Measurements from ENCODE around the gene BAHCC1. TPM values are rescaled to one million over a fixed set of nuclear protein-coding genes. Genes with fewer than 3 reads are reported as not detected.

The BAHCC1 gene
- total RNA-seq, 1 donor, result 6.5 TPM

- H3K4me3 ChIP-seq (ENCODE audit: low read depth, low read length), result no peak overlapping the region
- DNase-seq (ENCODE audit: low read depth), result peak; percentile 70
- TF ChIP-seq, protein P1, sequence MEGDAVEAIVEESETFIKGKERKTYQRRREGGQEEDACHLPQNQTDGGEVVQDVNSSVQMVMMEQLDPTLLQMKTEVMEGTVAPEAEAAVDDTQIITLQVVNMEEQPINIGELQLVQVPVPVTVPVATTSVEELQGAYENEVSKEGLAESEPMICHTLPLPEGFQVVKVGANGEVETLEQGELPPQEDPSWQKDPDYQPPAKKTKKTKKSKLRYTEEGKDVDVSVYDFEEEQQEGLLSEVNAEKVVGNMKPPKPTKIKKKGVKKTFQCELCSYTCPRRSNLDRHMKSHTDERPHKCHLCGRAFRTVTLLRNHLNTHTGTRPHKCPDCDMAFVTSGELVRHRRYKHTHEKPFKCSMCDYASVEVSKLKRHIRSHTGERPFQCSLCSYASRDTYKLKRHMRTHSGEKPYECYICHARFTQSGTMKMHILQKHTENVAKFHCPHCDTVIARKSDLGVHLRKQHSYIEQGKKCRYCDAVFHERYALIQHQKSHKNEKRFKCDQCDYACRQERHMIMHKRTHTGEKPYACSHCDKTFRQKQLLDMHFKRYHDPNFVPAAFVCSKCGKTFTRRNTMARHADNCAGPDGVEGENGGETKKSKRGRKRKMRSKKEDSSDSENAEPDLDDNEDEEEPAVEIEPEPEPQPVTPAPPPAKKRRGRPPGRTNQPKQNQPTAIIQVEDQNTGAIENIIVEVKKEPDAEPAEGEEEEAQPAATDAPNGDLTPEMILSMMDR (IDR thresholded peaks at IDR 0.05; ENCODE audit: insufficient read depth, low read depth, low read length), result no peak
These were observed 17.3 kb downstream of the BAHCC1 start for GRCh38 chr17:81412490-81413093.

DNA sequence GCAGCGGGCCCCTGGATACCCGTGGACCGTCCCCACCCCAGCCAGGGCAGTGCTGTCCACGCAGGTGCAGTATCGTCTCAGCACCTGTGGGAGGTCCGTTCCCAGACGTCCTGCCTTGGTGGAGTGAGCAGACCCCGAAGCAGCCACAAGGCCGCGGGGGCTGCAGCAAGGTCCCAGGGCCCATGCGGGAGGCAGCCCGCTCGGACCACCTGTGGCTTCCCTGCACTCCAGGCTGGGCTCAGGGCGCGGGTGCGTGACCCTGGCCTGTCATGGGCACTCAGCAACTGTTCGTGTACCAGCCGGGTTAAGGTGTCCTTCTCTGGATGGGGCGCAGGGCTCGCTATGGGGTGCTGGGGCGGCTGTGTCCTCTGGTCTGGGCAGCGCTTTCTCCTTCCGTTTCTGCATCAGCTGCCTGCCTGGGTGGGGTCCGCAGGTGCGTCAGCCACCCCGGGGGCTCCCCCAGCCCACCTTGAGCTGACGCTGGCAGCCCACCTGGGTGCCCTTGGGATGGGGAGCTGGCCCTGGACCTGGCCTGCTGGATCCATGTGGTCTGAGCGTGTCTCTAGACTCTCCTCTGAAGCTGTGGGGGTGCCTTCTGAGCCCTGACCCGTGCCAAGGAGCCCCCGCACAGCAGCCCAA lies 18.4 kb downstream of the BAHCC1 start:
- TF ChIP-seq, protein P1 (IDR thresholded peaks at IDR 0.05; ENCODE audit: insufficient read depth, low read depth, low read length), result no peak
- DNase-seq (ENCODE audit: low read depth), result no peak
- no peak overlapping the region for H3K4me3 ChIP-seq (ENCODE audit: low read depth, low read length)

- H3K4me3 ChIP-seq (ENCODE audit: low read depth, low read length), result no peak overlapping the region
- TF ChIP-seq, protein P1 (IDR thresholded peaks at IDR 0.05; ENCODE audit: insufficient read depth, low read depth, low read length), result no peak
- no peak for DNase-seq (ENCODE audit: low read depth)
These were observed 19.7 kb downstream of the BAHCC1 start for GRCh38 chr17:81414756-81415516.

- H3K4me3 ChIP-seq (ENCODE audit: low read depth, low read length), result no peak overlapping the region
- TF ChIP-seq, protein P1 (IDR thresholded peaks at IDR 0.05; ENCODE audit: insufficient read depth, low read depth, low read length), result no peak
- DNase-seq (ENCODE audit: low read depth), result no peak
These were observed 20.4 kb downstream of the BAHCC1 start for GRCh38 chr17:81415681-81416080.

DNA sequence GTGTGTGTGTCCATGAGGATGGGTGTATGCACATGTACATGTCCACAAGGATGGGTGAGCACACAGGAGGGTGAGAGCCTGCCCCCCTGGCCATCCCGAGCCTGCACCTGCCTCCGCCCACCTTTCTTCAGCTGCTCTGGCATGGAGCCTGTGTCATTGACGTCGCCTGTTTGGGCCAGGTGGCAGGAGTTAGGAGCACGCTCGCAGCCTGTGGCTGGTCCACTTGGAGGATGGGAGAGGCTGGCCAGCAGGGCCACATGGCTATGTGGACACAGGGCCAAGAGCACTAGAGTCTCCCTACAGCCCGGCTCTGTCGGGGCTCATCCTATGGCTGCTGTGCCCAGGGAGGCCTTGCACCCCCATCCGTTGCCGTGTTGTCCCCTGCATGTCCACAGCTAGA lies 21.4 kb downstream of the BAHCC1 start:
- TF ChIP-seq, protein P1 (IDR thresholded peaks at IDR 0.05; ENCODE audit: insufficient read depth, low read depth, low read length), result no peak
- H3K4me3 ChIP-seq (ENCODE audit: low read depth, low read length), result no peak overlapping the region
- DNase-seq (ENCODE audit: low read depth), result no peak

- TF ChIP-seq, protein P1 (IDR thresholded peaks at IDR 0.05; ENCODE audit: insufficient read depth, low read depth, low read length), result no peak
- DNase-seq (ENCODE audit: low read depth), result peak; percentile 49
- H3K4me3 ChIP-seq (ENCODE audit: low read depth, low read length), result no peak overlapping the region
These were observed 22.0 kb downstream of the BAHCC1 start for GRCh38 chr17:81417049-81417878.
